ENCODE results near the gene TNS4. TPM values are rescaled to one million over a fixed set of nuclear protein-coding genes. Genes with fewer than 3 reads are reported as not detected.

The TNS4 gene
- total RNA-seq, 1 experiment from 2014 or later = 0.59 TPM

- Histone ChIP-seq H3K23me2 (ENCODE audit: insufficient read length, low read depth, low read length, poor library complexity, severe bottlenecking) (no peaks in the 10 kb centered on the region), H3K27me3 (ENCODE audit: insufficient read depth, low read length) (no peaks in the 10 kb centered on the region), H2BK15ac (ENCODE audit: low read depth, low read length) (no peak overlapping the region), H3K9me3 (ENCODE audit: control insufficient read depth, low read depth, low read length) (no peaks in the 10 kb centered on the region), H2BK120ac (ENCODE audit: low read depth, low read length, poor library complexity, severe bottlenecking) (no peak overlapping the region), H3K9ac (ENCODE audit: extremely low read depth, insufficient read length, low read length) (no peak overlapping the region), H3K56ac (ENCODE audit: insufficient read length, low read depth, low read length) (no peak overlapping the region), H2BK12ac (ENCODE audit: insufficient read length, low read depth, low read length) (no peak overlapping the region), H3K4me2 (ENCODE audit: insufficient read depth, insufficient read length, low read length) (no peak overlapping the region), H2AFZ (ENCODE audit: low read length) (no peak overlapping the region), H2AK5ac (ENCODE audit: insufficient read length, low read length) (no peak overlapping the region), H3K79me1 (ENCODE audit: insufficient read depth, low read depth, low read length, poor library complexity, severe bottlenecking) (no peaks in the 10 kb centered on the region), H3K4me1 (ENCODE audit: insufficient read depth, low read length) (peaks cover 7% of the 10 kb centered on the region; the same call in 1 of the 2 replicates), H4K5ac (ENCODE audit: insufficient read length, low read depth, low read length) (no peak overlapping the region), H4K20me1 (ENCODE audit: control insufficient read depth, insufficient read depth, insufficient read length) (peaks cover 2% of the 10 kb centered on the region), H3K79me2 (ENCODE audit: insufficient read depth, low read length) (no peaks in the 10 kb centered on the region), H2BK5ac (ENCODE audit: insufficient read length, low read length) (no peak overlapping the region), H3K27ac (ENCODE audit: insufficient read length, low read depth, low read length) (no peak overlapping the region), H4K8ac (replicated peaks; ENCODE audit: insufficient read length, low read depth, low read length) (no peak overlapping the region), H2BK20ac (ENCODE audit: low read depth, low read length, poor library complexity, severe bottlenecking) (no peak overlapping the region), H3K4ac (ENCODE audit: low read depth, low read length) (no peak overlapping the region), H3T11ph (ENCODE audit: low read length) (no peak overlapping the region), H4K91ac (ENCODE audit: insufficient read length, low read depth, low read length) (no peak overlapping the region), H3K23ac (ENCODE audit: insufficient read length, low read depth, low read length) (no peak overlapping the region), H3K18ac (ENCODE audit: insufficient read length, low read depth, low read length) (no peak overlapping the region), H3K14ac (ENCODE audit: insufficient read depth, low read length) (peak overlapping the region; percentile 79; the same call in 1 of the 2 replicates)
- Mint-ChIP-seq H3K36me3 (ENCODE audit: insufficient read depth in 1 of 3, low read depth in 3 of 3) (peaks cover 0 to 4% (median 4%) of the 10 kb centered on the region in 3 experiments; a peak in 4 of 7 replicates), H3K4me3 (no peak overlapping the region), H3K4me1 (peaks cover 42 to 57% of the 10 kb centered on the region in 2 experiments), H3K27me3 (ENCODE audit: low read depth) (peaks cover 3% of the 10 kb centered on the region; the same call in 1 of the 2 replicates), H3K9me3 (peaks cover 2 to 3% of the 10 kb centered on the region in 2 experiments; a peak in 1 of 5 replicates), H3K27ac (peak overlapping the region; percentile 39 to 43 (median 40); a peak in 3 of 7 replicates)
- no peak for DNase-seq
- TF ChIP-seq CTCF (conservative IDR thresholded peaks at IDR 0.05) = no peak
- no CpG with 5 or more reads among the region's 9 CpGs for WGBS (ENCODE audit: extremely low coverage, insufficient read length, low lambda C conversion rate)
Observed at GRCh38 chr17:40462343-40463121, 38.9 kb downstream of the TNS4 start.
